Natural killer cell (primary cell): Measurements from ENCODE around the gene SBNO2. TPM values are rescaled to one million over a fixed set of nuclear protein-coding genes. Genes with fewer than 3 reads are reported as not detected.

Source experiments
- ATAC-seq, 3 donors: fragments of 150-1000 bp in 2 of 3; fragments of 200-7000 bp in 1 of 3; cut with Tn5 transposase; 1 replicate in 1 of 3; 2 replicates in 2 of 3; pipeline ENCODE4 v1.10.0; 2021; ENCODE audit warnings: mild to moderate bottlenecking in 2 of 3, moderate library complexity in 2 of 3
- DNase-seq, 2 donors: peaks; one replicate each; pipeline versions ENCODE4 v3.0.0 to v3.0.0-alpha.2; 2013 to 2021; ENCODE audit warnings: mixed read lengths in 1 of 2
- H3K27ac ChIP-seq: one replicate; pipeline ENCODE4 v1.5.1; 2013; ENCODE audit warnings: mild to moderate bottlenecking, low read length
- H3K27me3 ChIP-seq: one replicate; pipeline ENCODE4 v1.6.1; 2013; ENCODE audit warnings: low read length; ENCODE audit not compliant: control insufficient read depth, insufficient read depth
- H3K36me3 ChIP-seq: one replicate; pipeline ENCODE4 v1.6.1; 2013; ENCODE audit warnings: low read length; ENCODE audit not compliant: control insufficient read depth, insufficient read depth
- H3K4me1 ChIP-seq: one replicate; pipeline ENCODE4 v1.6.1; 2013; ENCODE audit warnings: low read length; ENCODE audit not compliant: control insufficient read depth, insufficient read depth
- H3K4me3 ChIP-seq: one replicate; pipeline ENCODE4 v1.5.1; 2013; ENCODE audit warnings: low read length
- H3K9me3 ChIP-seq: one replicate; pipeline ENCODE4 v1.6.1; 2013; ENCODE audit warnings: low read length; ENCODE audit not compliant: control insufficient read depth, insufficient read depth
- H3K27ac Mint-ChIP-seq, 2 donors: one replicate each; pipeline ENCODE4 v1.8.0; 2022; ENCODE audit warnings: mild to moderate bottlenecking in 2 of 2, mixed read lengths in 2 of 2, moderate library complexity in 1 of 2
- H3K27me3 Mint-ChIP-seq, 2 donors: one replicate each; pipeline ENCODE4 v1.8.0; 2022; ENCODE audit warnings: low read depth in 2 of 2, mixed read lengths in 2 of 2
- H3K36me3 Mint-ChIP-seq: one replicate; pipeline ENCODE4 v1.8.0; 2022; ENCODE audit warnings: mixed read lengths
- H3K4me1 Mint-ChIP-seq, 2 donors: one replicate each; pipeline ENCODE4 v1.8.0; 2022; ENCODE audit warnings: mixed read lengths in 2 of 2
- H3K4me3 Mint-ChIP-seq: one replicate; pipeline ENCODE4 v1.8.0; 2022; ENCODE audit warnings: mild to moderate bottlenecking, moderate library complexity, mixed read lengths
- H3K9me3 Mint-ChIP-seq, 2 donors: one replicate each; pipeline ENCODE4 v1.8.0; 2022; ENCODE audit warnings: mixed read lengths in 2 of 2
- CTCF ChIP-seq: fragments of 200-600 bp; IDR thresholded peaks from one replicate; pipeline ENCODE4 v1.8.0; 2022; ENCODE audit warnings: antibody characterized with exemption
- WGBS: methylation state at CpG from one replicate; pipeline ENCODE4 v1.1.7; 2013; ENCODE audit warnings: missing lambda C conversion rate; ENCODE audit not compliant: insufficient coverage; 5-methylcytosine and 5-hydroxymethylcytosine counted together
- intact Hi-C: fragments of 100-400 bp; cut with micrococcal nuclease; formaldehyde crosslinking; loops from one replicate; pipeline ENCODE4 v1.14.2; 2022
- total RNA-seq, 4 donors: library from RNA; stranded (reverse); fragments of 120-200 nt in 1 of 4; gene quantifications; one replicate each; pipeline versions ENCODE4 v1.2.3 to v1.2.4, GENCODE V29; 2013 to 2022

The SBNO2 gene
- total RNA-seq, 3 donors from 2014 or later (not counting 1 experiment from before 2014, with no cell fraction given): 92.0 to 106 (median 94.3) TPM

DNA sequence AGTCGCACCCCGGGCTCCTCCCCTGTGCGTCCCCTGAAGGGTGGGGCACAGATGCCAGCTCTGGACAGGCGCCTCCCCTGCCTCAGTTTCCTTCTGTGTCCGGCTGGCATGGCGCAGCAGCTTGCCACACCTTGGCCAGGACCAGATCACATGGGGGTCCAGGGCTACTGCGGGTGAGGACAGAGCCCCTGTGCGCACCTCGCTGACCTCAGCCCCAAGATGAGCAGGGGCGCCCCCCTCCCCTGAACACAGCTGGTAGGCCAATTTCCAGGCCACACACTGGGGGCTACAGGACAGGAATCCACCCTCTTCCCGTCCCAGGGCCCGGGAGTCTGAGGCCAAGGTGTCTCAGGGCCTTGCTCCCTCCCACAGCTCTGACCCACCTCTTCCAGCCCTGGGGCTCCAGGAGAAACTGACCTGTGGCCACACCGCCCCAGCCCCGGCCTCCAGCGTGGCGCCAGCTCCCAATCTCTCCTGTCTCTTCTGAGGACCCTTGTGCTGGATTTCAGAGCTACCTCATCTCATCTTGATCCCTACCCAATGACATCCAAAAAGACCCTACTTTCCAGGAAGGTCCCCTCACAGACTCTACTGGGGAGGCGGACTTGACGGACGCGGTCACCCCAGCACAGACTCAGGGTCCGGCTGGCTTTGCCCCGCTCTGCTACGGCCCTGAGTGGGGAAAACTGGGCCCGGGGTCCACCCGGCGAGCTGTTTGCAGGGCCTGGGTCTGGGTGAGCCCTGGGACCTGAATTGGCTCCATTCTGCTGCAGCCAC is 28.2 kb downstream of the SBNO2 start:
- 96% methylated on average over 26 of the region's 26 CpGs for WGBS
- Mint-ChIP-seq H3K4me1 (peaks cover 12 to 22% of the 10 kb centered on the region in 2 donors), H3K27ac (peak overlapping the region in 1 of 2 donors; percentile 54), H3K9me3 (peaks cover 0 to 3% of the 10 kb centered on the region in 2 donors), H3K27me3 (no peaks in the 10 kb centered on the region), H3K4me3 (no peak overlapping the region), H3K36me3 (no peaks in the 10 kb centered on the region)
- intact Hi-C loops: no loop called here
- DNase-seq (no peak), ATAC-seq (no peak)
- H3K4me1 ChIP-seq: no peaks in the 10 kb centered on the region
- no peaks in the 10 kb centered on the region for H3K9me3 ChIP-seq
- TF ChIP-seq CTCF: no peak
- no peaks in the 10 kb centered on the region for H3K27me3 ChIP-seq
- H3K4me3 ChIP-seq: no peak overlapping the region
- H3K36me3 ChIP-seq: peaks cover 20% of the 10 kb centered on the region
- H3K27ac ChIP-seq: no peak overlapping the region

GRCh38 chr19:1144741-1145140 is 29.3 kb downstream of the SBNO2 start:
- ATAC-seq: no peak
- intact Hi-C loops: no loop called here
- Histone ChIP-seq H3K4me3 (no peak overlapping the region), H3K36me3 (peaks cover 17% of the 10 kb centered on the region), H3K4me1 (no peaks in the 10 kb centered on the region), H3K9me3 (no peaks in the 10 kb centered on the region), H3K27me3 (no peaks in the 10 kb centered on the region), H3K27ac (no peak overlapping the region)
- Mint-ChIP-seq H3K9me3 (peaks cover 0 to 3% of the 10 kb centered on the region in 2 donors), H3K4me3 (no peak overlapping the region), H3K4me1 (peaks cover 12 to 21% of the 10 kb centered on the region in 2 donors), H3K27ac (peak overlapping the region; percentile 35 to 54), H3K36me3 (no peaks in the 10 kb centered on the region), H3K27me3 (no peaks in the 10 kb centered on the region)
- WGBS: 98% methylated on average over 1 of the region's 1 CpG
- TF ChIP-seq CTCF: no peak
- DNase-seq: no peak

GRCh38 chr19:1143828-1144399 is 30.2 kb downstream of the SBNO2 start:
- Mint-ChIP-seq H3K4me3 (no peak overlapping the region), H3K9me3 (peaks cover 0 to 3% of the 10 kb centered on the region in 2 donors), H3K27me3 (no peaks in the 10 kb centered on the region), H3K4me1 (peaks cover 12 to 17% of the 10 kb centered on the region in 2 donors), H3K36me3 (no peaks in the 10 kb centered on the region), H3K27ac (peak overlapping the region in 1 of 2 donors; percentile 54)
- peaks cover 14% of the 10 kb centered on the region for H3K36me3 ChIP-seq
- no peak overlapping the region for H3K27ac ChIP-seq
- H3K27me3 ChIP-seq: no peaks in the 10 kb centered on the region
- ATAC-seq: no peak
- DNase-seq: no peak
- no peak overlapping the region for H3K4me3 ChIP-seq
- WGBS: 91% methylated on average over 33 of the region's 33 CpGs
- H3K4me1 ChIP-seq: no peaks in the 10 kb centered on the region
- no peaks in the 10 kb centered on the region for H3K9me3 ChIP-seq
- intact Hi-C loops: no loop called here
- TF ChIP-seq CTCF: no peak
